ENCODE results near the gene THUMPD1.
"Not testable (repeated sequence)": the region's sequence is repeated elsewhere in the genome, so short reads cannot be mapped to it uniquely, and the experiment has no call there.

THUMPD1 gene

DNA sequence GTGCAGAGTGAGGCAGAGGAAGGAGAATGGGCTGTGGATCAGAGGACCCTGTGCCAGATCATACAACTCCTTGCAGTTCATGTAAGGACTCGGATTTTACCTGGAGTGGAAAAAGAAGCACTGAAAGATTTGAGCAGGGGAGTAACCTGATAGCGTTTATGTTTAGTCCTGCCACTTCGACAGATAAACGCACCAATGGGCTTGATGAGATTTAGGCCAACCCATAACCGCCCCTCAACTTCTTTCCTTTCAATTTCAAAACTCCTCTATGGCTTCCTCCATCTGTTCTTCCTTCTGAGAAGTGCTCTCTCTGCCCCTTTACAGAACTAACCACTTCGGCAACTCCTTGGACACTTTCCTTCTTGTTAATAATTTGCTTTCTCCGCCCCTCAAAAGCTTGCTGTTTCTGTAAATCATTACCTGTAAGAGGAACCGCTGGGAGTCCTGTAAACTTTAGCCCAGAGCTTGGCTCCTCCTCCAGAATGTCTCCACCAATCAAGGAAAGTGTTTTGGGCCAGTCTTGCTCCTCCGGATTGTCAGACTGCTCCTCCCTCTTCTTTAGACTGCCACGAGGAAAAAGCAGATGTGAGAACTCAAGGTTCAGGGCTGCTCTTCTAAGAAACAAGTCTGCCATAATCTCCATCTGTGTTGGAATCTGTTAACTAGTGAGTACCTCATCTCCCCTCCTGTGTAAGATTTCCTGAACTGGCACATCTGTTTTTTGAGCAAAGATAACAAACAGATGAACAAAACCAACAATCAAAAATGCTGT, 22.0 kb upstream of the THUMPD1 start, which contains the start of gene ACSM3:
Gene ACSM3 (plus strand): TSS at position 554 of the 772 bp plus-strand sequence. CDS start 6,021 bp downstream, outside the sequence.
- Histone ChIP-seq H3K4me3 (ENCODE audit: low read length) (no peak within 1 kb of the TSS), H3K9me3 (ENCODE audit: low read length) (no peaks in the 10 kb centered on the region), H2AFZ (ENCODE audit: low read depth, low read length) (peak within 1 kb of the TSS; percentile 15), H3K4me1 (ENCODE audit: insufficient read depth, low read length) (no peaks in the 10 kb centered on the region), H3K36me3 (ENCODE audit: insufficient read depth, low read length) (no peaks in the 10 kb centered on the region), H3K27me3 (ENCODE audit: insufficient read depth, low read length) (no peaks in the 10 kb centered on the region)

GRCh38 chr16:20762404-20763123, 20.9 kb upstream of the THUMPD1 start:
- Histone ChIP-seq H3K36me3 (ENCODE audit: insufficient read depth, low read length) (no peaks in the 10 kb centered on the region), H3K27me3 (ENCODE audit: insufficient read depth, low read length) (no peaks in the 10 kb centered on the region), H2AFZ (ENCODE audit: low read depth, low read length) (no peak overlapping the region), H3K4me1 (ENCODE audit: insufficient read depth, low read length) (no peaks in the 10 kb centered on the region), H3K4me3 (ENCODE audit: low read length) (no peak overlapping the region), H3K9me3 (ENCODE audit: low read length) (no peaks in the 10 kb centered on the region)

GRCh38 chr16:20761175-20761574, 19.6 kb upstream of the THUMPD1 start:
- Histone ChIP-seq H3K9me3 (ENCODE audit: low read length) (no peaks in the 10 kb centered on the region), H3K36me3 (ENCODE audit: insufficient read depth, low read length) (no peaks in the 10 kb centered on the region), H2AFZ (ENCODE audit: low read depth, low read length) (no peak overlapping the region), H3K27me3 (ENCODE audit: insufficient read depth, low read length) (no peaks in the 10 kb centered on the region), H3K4me1 (ENCODE audit: insufficient read depth, low read length) (no peaks in the 10 kb centered on the region), H3K4me3 (ENCODE audit: low read length) (no peak overlapping the region)

- Histone ChIP-seq H3K27me3 (ENCODE audit: insufficient read depth, low read length) (no peaks in the 10 kb centered on the region), H3K4me3 (ENCODE audit: low read length) (no peak overlapping the region), H3K4me1 (ENCODE audit: insufficient read depth, low read length) (no peaks in the 10 kb centered on the region), H3K9me3 (ENCODE audit: low read length) (no peaks in the 10 kb centered on the region), H2AFZ (ENCODE audit: low read depth, low read length) (no peak overlapping the region), H3K36me3 (ENCODE audit: insufficient read depth, low read length) (no peaks in the 10 kb centered on the region)
Measured at GRCh38 chr16:20760346-20760745, 18.7 kb upstream of the THUMPD1 start.

DNA sequence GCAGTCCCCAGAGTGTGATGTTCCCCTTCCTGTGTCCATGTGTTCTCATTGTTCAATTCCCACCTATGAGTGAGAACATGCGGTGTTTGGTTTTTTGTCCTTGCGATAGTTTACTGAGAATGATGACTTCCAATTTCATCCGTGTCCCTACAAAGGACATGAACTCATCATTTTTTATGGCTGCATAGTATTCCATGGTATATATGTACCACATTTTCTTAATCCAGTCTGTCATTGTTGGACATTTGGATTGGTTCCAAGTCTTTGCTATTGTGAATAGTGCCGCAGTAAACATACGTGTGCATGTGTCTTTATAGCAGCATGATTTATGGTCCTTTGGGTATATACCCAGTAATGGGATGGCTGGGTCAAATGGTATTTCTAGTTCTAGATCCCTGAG, 14.2 kb upstream of the THUMPD1 start:
- not testable (repeated sequence) for H3K9me3 ChIP-seq (ENCODE audit: low read length); H3K4me3 ChIP-seq (ENCODE audit: low read length); H3K36me3 ChIP-seq (ENCODE audit: insufficient read depth, low read length); H2AFZ ChIP-seq (ENCODE audit: low read depth, low read length); H3K4me1 ChIP-seq (ENCODE audit: insufficient read depth, low read length); H3K27me3 ChIP-seq (ENCODE audit: insufficient read depth, low read length)

DNA sequence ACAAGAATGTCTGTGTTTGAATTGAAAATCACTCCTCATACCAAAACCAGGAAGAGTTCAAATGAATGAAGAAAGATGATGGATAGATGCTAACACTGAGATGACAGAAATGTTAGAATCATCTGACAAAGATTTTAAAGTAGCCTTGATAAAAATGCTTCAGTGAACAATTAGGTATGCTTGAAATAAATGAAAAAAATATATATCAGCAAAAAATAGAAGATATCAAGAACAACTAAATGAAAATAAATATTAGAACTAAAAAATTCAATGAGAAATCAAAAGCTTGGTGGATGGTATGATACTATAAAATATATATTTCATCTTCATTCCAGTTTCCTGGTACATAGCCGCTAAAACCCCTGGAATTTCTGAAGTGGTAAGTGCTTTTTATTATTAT, 13.6 kb upstream of the THUMPD1 start:
- no peak overlapping the region for H2AFZ ChIP-seq (ENCODE audit: low read depth, low read length)
- H3K27me3 ChIP-seq (ENCODE audit: insufficient read depth, low read length): no peaks in the 10 kb centered on the region
- no peaks in the 10 kb centered on the region for H3K9me3 ChIP-seq (ENCODE audit: low read length)
- no peaks in the 10 kb centered on the region for H3K4me1 ChIP-seq (ENCODE audit: insufficient read depth, low read length)
- H3K36me3 ChIP-seq (ENCODE audit: insufficient read depth, low read length): no peaks in the 10 kb centered on the region
- H3K4me3 ChIP-seq (ENCODE audit: low read length): no peak overlapping the region

GRCh38 chr16:20753727-20754126, 12.1 kb upstream of the THUMPD1 start:
- H2AFZ ChIP-seq (ENCODE audit: low read depth, low read length): no peak overlapping the region
- no peaks in the 10 kb centered on the region for H3K36me3 ChIP-seq (ENCODE audit: insufficient read depth, low read length)
- no peaks in the 10 kb centered on the region for H3K27me3 ChIP-seq (ENCODE audit: insufficient read depth, low read length)
- H3K4me1 ChIP-seq (ENCODE audit: insufficient read depth, low read length): no peaks in the 10 kb centered on the region
- no peaks in the 10 kb centered on the region for H3K9me3 ChIP-seq (ENCODE audit: low read length)
- no peak overlapping the region for H3K4me3 ChIP-seq (ENCODE audit: low read length)

DNA sequence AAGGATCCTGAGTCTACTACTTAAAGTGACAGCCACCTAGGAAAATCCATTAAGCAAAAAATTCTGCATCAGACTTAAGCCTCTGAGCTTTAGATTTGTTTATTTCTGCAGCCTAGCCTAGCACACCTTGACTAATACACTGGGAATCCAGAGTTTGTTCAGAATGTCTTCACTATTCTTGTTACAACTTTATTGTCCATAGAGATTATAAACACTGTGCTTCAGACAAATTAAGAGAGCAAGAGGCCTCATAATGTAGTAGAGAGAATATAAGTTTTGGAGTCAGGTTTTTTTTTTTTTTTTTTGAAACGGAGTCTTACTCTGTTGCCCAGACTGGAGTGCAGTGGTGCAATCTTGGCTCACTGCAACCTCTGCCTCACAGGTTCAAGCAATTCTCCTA, 8.9 kb upstream of the THUMPD1 start:
- no peak overlapping the region for H3K4me3 ChIP-seq (ENCODE audit: low read length)
- H3K9me3 ChIP-seq (ENCODE audit: low read length): no peaks in the 10 kb centered on the region
- H3K36me3 ChIP-seq (ENCODE audit: insufficient read depth, low read length): no peaks in the 10 kb centered on the region
- no peaks in the 10 kb centered on the region for H3K27me3 ChIP-seq (ENCODE audit: insufficient read depth, low read length)
- no peaks in the 10 kb centered on the region for H3K4me1 ChIP-seq (ENCODE audit: insufficient read depth, low read length)
- no peak overlapping the region for H2AFZ ChIP-seq (ENCODE audit: low read depth, low read length)

- no peaks in the 10 kb centered on the region for H3K4me1 ChIP-seq (ENCODE audit: insufficient read depth, low read length)
- H3K9me3 ChIP-seq (ENCODE audit: low read length): no peaks in the 10 kb centered on the region
- no peaks in the 10 kb centered on the region for H3K27me3 ChIP-seq (ENCODE audit: insufficient read depth, low read length)
- H3K4me3 ChIP-seq (ENCODE audit: low read length): no peak overlapping the region
- no peaks in the 10 kb centered on the region for H3K36me3 ChIP-seq (ENCODE audit: insufficient read depth, low read length)
- H2AFZ ChIP-seq (ENCODE audit: low read depth, low read length): no peak overlapping the region
Measured at GRCh38 chr16:20749474-20749873, 7.9 kb upstream of the THUMPD1 start.

- Histone ChIP-seq H3K27me3 (ENCODE audit: insufficient read depth, low read length) (no peaks in the 10 kb centered on the region), H3K36me3 (ENCODE audit: insufficient read depth, low read length) (no peaks in the 10 kb centered on the region), H2AFZ (ENCODE audit: low read depth, low read length) (no peak overlapping the region), H3K9me3 (ENCODE audit: low read length) (no peaks in the 10 kb centered on the region), H3K4me1 (ENCODE audit: insufficient read depth, low read length) (no peaks in the 10 kb centered on the region), H3K4me3 (ENCODE audit: low read length) (no peak overlapping the region)
Measured at GRCh38 chr16:20747030-20747816, 5.6 kb upstream of the THUMPD1 start.

GRCh38 chr16:20746461-20746860, 4.8 kb upstream of the THUMPD1 start:
- Histone ChIP-seq H3K4me3 (ENCODE audit: low read length) (no peak overlapping the region), H3K9me3 (ENCODE audit: low read length) (no peaks in the 10 kb centered on the region), H3K4me1 (ENCODE audit: insufficient read depth, low read length) (no peaks in the 10 kb centered on the region), H2AFZ (ENCODE audit: low read depth, low read length) (no peak overlapping the region), H3K27me3 (ENCODE audit: insufficient read depth, low read length) (no peaks in the 10 kb centered on the region), H3K36me3 (ENCODE audit: insufficient read depth, low read length) (no peaks in the 10 kb centered on the region)

- no peak overlapping the region for H3K4me3 ChIP-seq (ENCODE audit: low read length)
- no peaks in the 10 kb centered on the region for H3K27me3 ChIP-seq (ENCODE audit: insufficient read depth, low read length)
- H3K9me3 ChIP-seq (ENCODE audit: low read length): no peaks in the 10 kb centered on the region
- H3K36me3 ChIP-seq (ENCODE audit: insufficient read depth, low read length): peaks cover under 1% of the 10 kb centered on the region
- no peak overlapping the region for H2AFZ ChIP-seq (ENCODE audit: low read depth, low read length)
- H3K4me1 ChIP-seq (ENCODE audit: insufficient read depth, low read length): peaks cover 10% of the 10 kb centered on the region
Measured at GRCh38 chr16:20744922-20745440, 3.4 kb upstream of the THUMPD1 start.

DNA sequence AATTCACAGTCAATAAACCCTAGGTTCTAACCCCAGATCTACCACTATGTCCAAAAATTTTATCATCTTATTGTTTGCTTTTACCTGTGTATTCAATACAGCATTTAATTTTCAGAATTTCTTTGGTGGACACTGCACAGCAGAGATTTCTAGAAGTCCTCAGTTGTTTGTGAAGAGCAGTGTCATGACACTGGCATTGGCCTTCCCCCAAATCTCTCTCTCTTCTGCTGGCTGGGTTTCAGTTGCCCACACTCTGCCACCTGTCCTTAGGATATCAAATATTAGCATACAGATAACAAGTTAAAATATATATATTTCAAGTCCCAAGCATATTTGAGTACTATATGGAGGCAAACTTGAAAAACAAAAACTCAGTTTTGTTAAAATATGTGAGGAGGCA, 2.0 kb upstream of the THUMPD1 start:
- Histone ChIP-seq H3K4me1 (ENCODE audit: insufficient read depth, low read length) (peaks cover 12% of the 10 kb centered on the region), H2AFZ (ENCODE audit: low read depth, low read length) (no peak overlapping the region), H3K4me3 (ENCODE audit: low read length) (no peak overlapping the region), H3K27me3 (ENCODE audit: insufficient read depth, low read length) (no peaks in the 10 kb centered on the region), H3K9me3 (ENCODE audit: low read length) (no peaks in the 10 kb centered on the region), H3K36me3 (ENCODE audit: insufficient read depth, low read length) (peaks cover 7% of the 10 kb centered on the region)

All from neuron (in vitro differentiated cells).